Cortex of kidney (tissue), 1 donor: ENCODE data around the gene NDST1.

Experiments
- DNase-seq: peaks from one replicate; lab custom pipeline; 2025; lab: John Stamatoyannopoulos, UW

The NDST1 gene

DNA sequence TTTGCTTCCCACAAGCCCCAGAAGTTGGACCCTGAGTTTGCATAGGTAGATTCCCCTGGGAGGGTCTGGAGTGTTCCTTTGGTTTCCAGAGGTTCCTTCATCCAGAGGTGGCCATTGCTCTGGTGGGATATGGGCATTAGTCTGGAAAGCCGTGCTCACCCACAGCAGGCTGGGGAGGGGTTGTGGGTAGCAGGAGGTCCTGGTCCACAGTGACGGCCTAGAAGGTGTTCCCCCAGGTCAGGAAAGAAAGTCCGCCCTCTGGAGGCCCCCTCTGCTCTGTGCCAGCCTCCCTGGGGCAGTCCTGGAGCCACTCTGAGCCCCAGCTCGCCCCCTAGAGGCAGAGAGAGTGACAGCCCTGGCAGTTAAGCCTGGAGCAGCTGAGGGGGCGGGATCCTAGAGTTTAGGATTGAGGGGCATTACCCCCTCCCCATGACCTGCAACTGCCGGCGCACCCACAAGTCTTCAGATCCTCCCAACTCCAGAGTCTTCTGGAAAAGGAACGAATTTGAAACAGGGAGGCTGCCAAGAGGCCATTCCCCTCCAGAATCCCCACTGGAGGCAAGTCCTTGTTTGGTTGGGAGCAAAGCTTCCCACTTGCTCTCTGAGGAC is 36.8 kb downstream of the NDST1 start:
- DNase-seq: no peak

DNA sequence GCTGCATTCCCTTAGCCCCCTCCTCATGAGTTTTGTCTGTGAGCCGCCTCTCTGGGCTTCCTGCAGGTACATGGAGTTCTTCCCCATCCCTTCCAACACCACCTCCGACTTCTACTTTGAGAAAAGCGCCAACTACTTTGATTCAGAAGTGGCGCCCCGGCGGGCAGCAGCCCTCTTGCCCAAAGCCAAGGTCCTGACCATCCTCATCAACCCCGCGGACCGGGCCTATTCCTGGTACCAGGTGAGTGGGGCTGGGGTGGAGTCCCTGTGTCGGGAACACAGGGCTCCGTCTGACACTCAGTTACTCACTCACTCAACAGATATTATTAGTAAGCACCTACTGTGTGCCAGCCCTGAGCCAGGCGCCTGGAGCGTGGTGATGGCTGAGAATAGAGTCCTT is 37.3 kb downstream of the NDST1 start:
- DNase-seq: no peak

- no peak for DNase-seq
Observed at GRCh38 chr5:150548123-150548522, 40.2 kb downstream of the NDST1 start.

DNA sequence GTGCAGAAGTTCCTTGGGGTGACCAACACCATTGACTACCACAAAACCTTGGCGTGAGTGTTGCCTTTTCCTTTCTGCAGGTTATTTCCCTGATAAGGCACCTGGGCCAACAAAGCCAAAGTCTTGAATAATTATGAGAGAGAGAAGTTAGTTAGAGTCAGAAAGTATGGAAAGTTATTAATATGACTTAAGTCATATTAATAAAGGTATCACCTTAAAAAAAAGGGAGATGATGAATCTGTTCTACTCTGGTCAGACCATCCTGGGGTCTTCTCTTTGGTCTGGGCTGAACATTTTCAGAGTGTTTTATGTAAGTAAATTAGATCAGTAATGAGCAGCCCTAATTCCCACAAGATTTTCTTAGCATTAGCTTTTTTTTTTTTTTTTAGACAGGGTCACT is 41.8 kb downstream of the NDST1 start:
- DNase-seq: no peak

DNA sequence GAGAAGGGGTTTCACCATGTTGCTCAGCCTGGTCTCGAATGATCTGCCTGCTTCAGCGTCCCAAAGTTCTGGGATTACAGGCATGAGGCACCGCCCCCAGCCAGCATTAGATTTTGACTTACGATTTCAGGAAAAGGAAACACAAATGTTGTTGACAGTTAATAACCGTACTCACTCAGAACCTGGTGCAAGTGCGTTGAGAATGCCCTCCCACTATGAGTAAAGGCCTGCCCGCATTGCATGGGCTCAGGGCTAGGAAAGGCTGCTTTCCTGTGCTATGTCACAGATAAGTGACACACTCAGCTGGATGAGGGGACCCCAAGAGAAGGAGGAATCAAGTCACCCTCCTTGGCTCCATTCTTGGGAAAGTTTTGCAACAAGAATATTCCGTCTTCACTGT is 42.4 kb downstream of the NDST1 start:
- DNase-seq: no peak

DNA sequence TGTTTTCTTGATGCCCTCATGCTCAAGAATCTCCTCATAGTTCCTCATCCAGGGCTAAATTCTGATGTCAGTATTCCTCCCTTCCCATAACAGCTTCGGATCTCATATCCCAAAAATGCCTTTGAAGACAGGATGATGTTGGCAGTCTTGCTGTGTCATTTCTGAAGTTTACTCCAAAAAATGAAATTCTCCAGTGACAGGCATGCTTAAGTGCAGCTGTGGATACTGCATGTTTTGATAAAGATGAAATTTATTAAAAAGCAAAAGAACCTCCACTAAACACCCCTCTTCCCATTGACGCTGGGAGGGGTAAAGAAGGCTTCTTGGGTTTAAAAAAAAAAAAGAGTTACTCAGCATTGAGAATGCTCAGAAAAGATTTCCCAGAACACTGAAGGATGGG is 43.1 kb downstream of the NDST1 start:
- DNase-seq: no peak

DNA sequence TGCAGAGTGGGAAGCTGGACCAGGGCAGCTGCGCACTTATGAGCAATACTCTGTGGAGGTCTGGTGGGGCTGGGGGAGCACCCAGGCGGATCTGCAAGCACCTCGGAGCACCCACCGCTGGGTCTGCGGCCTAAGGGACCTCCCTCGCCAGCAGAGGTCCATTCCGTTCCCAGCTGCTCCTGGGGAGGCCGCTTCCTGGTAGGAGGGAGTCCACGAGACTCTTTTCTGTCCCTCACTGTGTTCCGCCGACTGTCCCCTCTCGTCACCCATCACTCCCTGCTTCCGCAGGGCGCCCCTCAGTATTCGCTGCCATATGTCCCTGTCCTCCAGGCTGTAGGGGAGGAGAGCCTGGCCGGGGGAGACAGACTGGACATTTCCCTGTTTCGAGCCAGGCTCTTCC is 45.5 kb downstream of the NDST1 start:
- no peak for DNase-seq

- DNase-seq: no peak
Observed at GRCh38 chr5:150553911-150554310, 46.0 kb downstream of the NDST1 start.

DNA sequence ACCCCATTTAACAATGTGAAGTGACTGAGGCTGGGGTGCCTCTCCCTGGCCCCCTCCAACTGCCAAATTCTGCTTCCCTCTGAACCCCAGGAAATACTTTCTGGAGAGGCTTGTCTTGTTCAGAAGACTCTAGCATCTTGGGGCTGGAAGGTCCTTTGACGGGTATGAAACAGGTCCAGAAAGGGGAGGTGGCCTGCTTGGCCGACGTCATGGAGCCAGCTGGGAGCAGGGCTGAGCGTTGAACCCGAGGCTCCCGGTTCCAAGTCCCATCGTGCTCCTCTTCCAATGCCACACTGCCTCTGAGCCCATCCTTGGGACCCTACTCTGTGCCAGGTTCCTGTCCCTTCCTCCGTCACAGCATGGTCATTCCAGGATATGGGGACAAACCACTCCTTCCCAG is 46.9 kb downstream of the NDST1 start:
- DNase-seq: no peak

DNA sequence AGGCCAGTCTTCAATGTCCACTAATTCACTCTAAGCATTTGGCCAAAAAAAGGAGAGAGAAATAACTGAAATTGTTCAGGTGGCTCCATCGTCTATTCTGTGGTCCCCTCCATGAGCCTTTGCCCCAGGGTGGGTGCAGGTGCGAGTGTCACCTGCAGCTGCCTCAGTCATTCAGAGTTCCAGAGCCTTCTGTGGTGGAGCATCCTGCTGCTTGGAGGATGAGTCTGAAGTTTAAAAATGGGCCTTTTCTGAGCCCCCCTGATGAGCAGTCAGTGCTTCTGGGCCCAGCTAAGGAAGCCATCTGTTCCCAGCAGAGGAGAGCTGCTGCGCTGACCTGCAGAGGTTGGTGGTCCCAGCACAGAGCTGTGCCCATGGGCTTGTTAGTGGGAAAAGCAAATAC is 48.2 kb downstream of the NDST1 start:
- DNase-seq: no peak

DNA sequence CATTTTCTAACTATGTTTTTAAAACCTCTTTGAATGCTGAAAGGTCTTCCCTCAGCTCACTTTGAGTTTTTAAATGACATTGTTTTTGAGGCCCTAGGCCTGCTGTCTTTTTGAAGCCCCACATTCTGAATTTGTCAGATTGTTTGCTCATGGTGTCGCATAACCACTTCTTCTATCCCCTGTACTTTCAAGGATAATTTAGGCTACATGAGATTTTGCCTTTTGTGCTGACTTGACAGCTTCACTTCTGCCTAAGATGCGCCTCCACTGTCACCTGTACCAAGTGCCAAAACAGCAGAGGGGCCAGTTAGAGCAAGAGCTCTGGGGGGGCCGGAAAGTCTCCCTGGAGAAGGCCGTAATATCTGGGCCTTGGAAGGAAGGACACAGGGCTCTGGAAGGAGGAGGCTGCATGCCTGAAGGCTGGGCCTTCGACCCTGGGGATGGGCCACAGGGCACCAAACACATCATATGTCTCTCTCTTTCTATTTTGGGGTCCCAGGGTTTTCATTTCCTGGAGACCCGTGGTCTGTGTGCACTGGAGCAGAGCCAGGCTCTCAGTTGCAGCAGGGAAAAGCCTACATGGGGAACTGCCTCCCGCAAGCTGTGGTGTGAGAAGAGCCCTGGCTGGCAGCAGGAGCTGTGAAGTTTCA is 49.1 kb downstream of the NDST1 start:
- DNase-seq: no peak

DNA sequence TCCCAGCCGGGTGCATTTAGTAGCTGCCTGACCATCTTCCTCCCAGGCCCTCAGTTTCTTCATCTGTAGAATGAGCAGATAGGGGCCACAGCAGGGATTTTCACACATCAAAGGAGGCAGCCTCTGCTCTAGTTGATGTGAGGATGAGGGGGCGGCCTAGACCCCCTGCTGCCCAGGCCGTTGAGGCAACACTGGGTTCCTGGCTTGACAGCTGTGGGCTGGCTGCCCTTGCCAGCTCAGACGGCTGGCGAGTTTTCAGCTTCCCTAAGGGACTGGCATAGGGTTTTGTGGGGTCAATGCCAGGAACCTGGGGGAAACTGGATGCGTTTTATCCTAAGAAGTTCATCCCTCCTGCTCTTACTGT is 49.6 kb downstream of the NDST1 start:
- no peak for DNase-seq

DNA sequence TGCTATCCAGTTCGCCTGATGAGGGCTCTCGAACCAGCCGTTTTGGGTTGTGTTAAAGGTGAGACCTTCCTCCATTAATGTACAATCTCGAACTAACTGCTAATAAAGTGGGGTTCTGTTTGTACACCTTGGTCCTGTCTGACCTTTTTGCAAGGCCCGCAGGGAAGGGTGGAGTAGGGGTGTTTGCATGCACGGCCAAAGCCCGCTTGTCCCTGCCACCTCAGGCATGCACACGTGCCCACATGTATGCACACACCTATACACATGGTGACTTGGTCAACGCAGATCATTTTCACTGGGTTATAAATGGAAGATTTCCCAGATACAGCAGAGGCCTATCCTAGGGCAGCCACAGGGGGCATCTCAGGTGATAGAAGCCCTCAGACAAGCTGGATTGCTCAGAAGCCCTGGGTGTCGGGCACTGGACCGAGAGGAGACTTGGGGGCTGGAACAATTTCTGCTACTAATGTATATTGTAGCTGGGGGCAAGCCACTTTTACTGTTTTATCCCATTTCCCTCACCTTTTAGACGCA is 50.2 kb downstream of the NDST1 start:
- DNase-seq: no peak

DNA sequence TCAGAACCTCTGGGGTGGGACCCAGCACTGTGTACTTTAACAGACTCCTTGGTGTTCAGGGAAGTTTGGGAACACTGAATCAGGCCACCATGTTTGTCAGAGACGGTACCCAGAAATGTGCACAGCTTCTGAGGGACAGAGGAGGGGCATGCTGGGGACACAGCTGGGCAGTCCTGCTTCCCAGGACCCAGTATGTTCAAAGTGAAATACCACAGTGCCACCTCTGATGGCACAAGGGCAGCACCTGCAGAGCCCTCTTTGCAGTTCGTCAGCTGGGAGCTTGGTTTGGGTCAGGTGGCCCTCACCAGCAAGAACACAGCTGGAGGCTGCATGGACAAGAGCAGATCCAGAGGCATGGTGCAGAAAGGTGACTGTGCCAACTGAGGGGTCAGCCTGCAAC is 51.2 kb downstream of the NDST1 start:
- DNase-seq: no peak

- no peak for DNase-seq
Observed at GRCh38 chr5:150559701-150560100, 51.8 kb downstream of the NDST1 start.

DNA sequence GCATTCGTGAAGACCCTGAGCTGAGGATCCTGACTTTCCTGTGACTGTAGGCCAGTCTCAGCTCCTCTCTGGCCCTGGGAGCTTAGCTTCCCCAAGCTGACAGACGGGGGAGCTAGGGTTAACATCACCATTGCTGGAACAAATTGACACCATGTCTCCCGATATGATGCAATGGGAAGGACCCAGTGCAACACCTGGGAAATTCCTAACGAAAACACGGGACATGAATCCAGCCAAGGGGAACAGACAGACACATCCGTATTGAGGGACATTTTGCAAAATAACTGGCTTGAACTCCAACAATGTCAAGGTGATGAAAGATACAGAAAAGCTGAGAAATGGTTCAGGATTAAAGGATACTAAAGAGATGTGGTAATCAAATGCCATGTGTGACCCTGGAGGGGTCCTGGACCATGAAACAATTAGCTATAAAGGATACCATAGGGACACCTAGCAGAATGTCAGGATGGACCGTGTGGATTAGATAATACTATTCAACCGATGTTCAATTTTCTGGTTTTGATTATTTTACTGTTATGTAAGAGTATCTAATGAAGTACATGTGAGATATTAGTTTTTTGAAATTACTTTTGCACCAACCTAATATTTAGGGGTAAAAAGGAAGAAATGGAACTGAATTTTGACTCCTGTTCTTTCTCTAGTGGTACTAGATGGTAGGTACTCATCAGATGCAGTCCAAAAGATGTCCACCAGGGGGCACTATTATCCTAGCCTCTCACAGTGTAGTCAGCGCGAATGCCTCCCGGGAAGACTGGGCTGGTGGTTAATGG is 52.7 kb downstream of the NDST1 start:
- no peak for DNase-seq

DNA sequence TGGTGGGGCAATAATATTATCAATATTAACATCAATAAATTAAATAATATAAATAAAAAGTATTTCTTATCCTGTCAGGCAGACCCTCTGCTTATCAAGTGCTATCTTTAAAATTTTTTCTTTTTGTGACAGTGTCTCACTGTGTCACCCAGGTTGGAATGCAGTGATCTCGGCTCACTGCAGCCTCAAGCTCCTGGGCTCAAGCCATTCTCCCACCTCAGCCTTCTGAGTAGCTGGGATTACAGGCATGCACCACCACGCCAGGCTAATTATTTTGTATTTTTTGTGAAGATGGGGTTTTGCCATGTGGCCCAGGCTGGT is 53.2 kb downstream of the NDST1 start:
- no peak for DNase-seq

DNA sequence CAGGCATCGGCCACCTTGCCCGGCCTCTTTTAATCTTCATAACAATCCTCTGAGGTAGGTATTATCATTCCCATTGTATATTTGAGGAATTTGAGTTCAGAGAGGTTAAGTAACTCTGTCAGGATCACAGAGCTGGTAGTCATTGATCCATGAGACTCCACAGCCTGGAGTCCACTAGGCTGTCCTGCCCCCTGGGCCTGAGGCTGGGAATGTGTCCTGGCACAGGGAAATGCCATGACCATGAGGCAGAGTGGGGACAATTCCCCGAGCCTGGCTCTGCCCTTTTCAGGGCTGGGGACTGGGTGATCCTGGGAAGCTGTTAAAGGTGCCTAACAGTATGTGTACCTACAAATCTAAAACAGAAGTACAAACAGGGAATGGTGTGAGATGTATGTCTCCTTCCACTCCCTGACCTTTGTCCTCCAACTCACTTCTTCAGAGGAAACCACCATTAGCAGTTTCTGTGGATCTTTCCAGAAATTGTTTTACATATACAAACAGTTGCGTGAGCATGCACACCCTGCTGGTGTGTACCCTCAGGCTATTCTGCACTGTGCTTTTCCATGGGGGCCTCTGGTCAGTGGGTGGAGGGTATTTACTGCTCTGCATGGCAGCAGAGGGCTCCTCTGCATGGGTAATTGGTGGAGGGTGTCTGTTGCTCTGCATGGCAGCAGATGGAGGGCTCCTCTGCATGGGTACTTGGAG is 53.8 kb downstream of the NDST1 start:
- DNase-seq: no peak

GRCh38 chr5:150562832-150563231 is 54.9 kb downstream of the NDST1 start:
- DNase-seq: no peak

DNA sequence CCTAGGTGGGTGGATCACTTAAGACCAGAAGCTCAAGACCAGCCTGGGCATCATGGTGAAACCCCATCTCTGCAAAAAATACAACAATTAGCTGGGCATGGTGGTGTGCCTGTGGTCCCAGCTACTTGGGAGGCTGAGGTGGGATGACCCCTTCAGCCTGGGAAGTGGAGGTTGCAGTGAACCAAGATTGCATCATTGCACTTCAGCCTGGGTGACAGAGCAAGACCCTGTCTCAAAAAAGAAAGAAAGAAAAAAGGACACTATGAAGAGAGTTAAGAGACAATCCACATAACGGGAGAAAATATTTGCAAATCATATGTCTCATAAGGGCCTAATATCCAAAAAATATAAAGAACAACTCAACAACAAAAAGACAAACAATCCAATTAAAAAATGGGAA is 57.9 kb downstream of the NDST1 start:
- DNase-seq: no peak

- no peak for DNase-seq
Observed at GRCh38 chr5:150567031-150567717, 59.2 kb downstream of the NDST1 start.

DNA sequence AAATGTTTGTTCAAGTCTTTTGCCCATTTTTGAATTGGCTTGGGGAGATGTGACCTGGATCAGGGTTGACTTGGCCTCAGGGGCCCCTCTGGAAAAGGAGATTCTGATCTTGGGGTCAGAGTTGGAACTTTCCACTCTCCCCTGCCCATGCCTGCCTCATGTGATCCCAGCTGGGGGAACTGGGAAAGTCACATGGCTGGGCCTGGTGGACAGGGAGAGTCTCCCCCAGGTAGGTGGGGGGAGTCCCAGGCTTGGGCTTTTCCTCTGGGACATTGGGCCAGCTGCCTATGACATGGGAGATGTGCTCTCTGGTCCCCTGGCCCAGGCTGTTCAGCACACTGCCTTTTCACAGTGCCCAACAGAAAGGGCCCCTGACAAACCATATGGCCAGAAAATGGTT is 60.7 kb downstream of the NDST1 start:
- DNase-seq: no peak
